H9 (cell line): ENCODE data around the gene ZMYND8. TPM values are rescaled to one million over a fixed set of nuclear protein-coding genes. Genes with fewer than 3 reads are reported as not detected.

ENCODE experiments used
- DNase-seq: peaks from one replicate; pipeline ENCODE4 v3.0.0-alpha.2; 2017
- H2AFZ ChIP-seq: one replicate; pipeline ENCODE4 v1.6.1; 2013; ENCODE audit warnings: mild to moderate bottlenecking, low read length, control low read depth, moderate library complexity
- H2AK5ac ChIP-seq: 2 replicates; pipeline ENCODE4 v1.6.1; 2013; ENCODE audit warnings: low read length, control low read depth, mixed read lengths; ENCODE audit not compliant: insufficient read length
- H2BK120ac ChIP-seq: one replicate; pipeline ENCODE4 v1.6.1; 2013; ENCODE audit warnings: low read depth, mild to moderate bottlenecking, low read length, control low read depth, inconsistent platforms; ENCODE audit not compliant: poor library complexity, severe bottlenecking
- H2BK12ac ChIP-seq: 2 replicates; pipeline ENCODE4 v1.6.1; 2013; ENCODE audit warnings: low read length, control low read depth, mixed read lengths, low read depth; ENCODE audit not compliant: insufficient read length
- H2BK15ac ChIP-seq: 2 replicates; pipeline ENCODE4 v1.6.1; 2013; ENCODE audit warnings: low read depth, low read length, control low read depth
- H2BK20ac ChIP-seq: one replicate; pipeline ENCODE4 v1.6.1; 2013; ENCODE audit warnings: low read depth, mild to moderate bottlenecking, low read length, control low read depth, inconsistent platforms; ENCODE audit not compliant: poor library complexity, severe bottlenecking
- H2BK5ac ChIP-seq: 2 replicates; pipeline ENCODE4 v1.6.1; 2013; ENCODE audit warnings: low read length, control low read depth, mixed read lengths; ENCODE audit not compliant: insufficient read length
- H3K14ac ChIP-seq: 2 replicates; pipeline ENCODE4 v1.6.1; 2013; ENCODE audit warnings: low read length, control low read depth; ENCODE audit not compliant: insufficient read depth
- H3K18ac ChIP-seq: 2 replicates; pipeline ENCODE4 v1.6.1; 2013; ENCODE audit warnings: low read depth, mild to moderate bottlenecking, mixed read lengths, low read length, control low read depth; ENCODE audit not compliant: insufficient read length
- H3K23ac ChIP-seq: 2 replicates; pipeline ENCODE4 v1.6.1; 2013; ENCODE audit warnings: low read length, control low read depth, mixed read lengths, low read depth; ENCODE audit not compliant: insufficient read length
- H3K23me2 ChIP-seq: 2 replicates; pipeline ENCODE4 v1.6.1; 2013; ENCODE audit warnings: low read depth, mild to moderate bottlenecking, mixed read lengths, low read length, control low read depth; ENCODE audit not compliant: insufficient read length, poor library complexity, severe bottlenecking
- H3K27ac ChIP-seq: 2 replicates; pipeline ENCODE4 v1.5.1; 2013; ENCODE audit warnings: low read length, control low read depth, mixed read lengths, low read depth; ENCODE audit not compliant: insufficient read length
- H3K27me3 ChIP-seq: 2 replicates; pipeline ENCODE4 v1.6.1; 2013; ENCODE audit warnings: low read length, control low read depth, inconsistent platforms; ENCODE audit not compliant: insufficient read depth
- H3K4ac ChIP-seq: 2 replicates; pipeline ENCODE4 v1.6.1; 2013; ENCODE audit warnings: low read depth, mild to moderate bottlenecking, control low read depth, inconsistent platforms, low read length, moderate library complexity
- H3K4me1 ChIP-seq: 2 replicates; pipeline ENCODE4 v1.6.1; 2013; ENCODE audit warnings: low read length, control low read depth, inconsistent platforms; ENCODE audit not compliant: insufficient read depth
- H3K4me2 ChIP-seq: 2 replicates; pipeline ENCODE4 v1.6.1; 2013; ENCODE audit warnings: low read length, control low read depth, mixed read lengths; ENCODE audit not compliant: insufficient read length, insufficient read depth
- H3K56ac ChIP-seq: 2 replicates; pipeline ENCODE4 v1.6.1; 2013; ENCODE audit warnings: low read depth, mild to moderate bottlenecking, mixed read lengths, low read length, control low read depth; ENCODE audit not compliant: insufficient read length
- H3K79me1 ChIP-seq: 2 replicates; pipeline ENCODE4 v1.6.1; 2013; ENCODE audit warnings: low read depth, mild to moderate bottlenecking, moderate library complexity, low read length, control low read depth, inconsistent platforms; ENCODE audit not compliant: insufficient read depth, poor library complexity, severe bottlenecking
- H3K79me2 ChIP-seq: 2 replicates; pipeline ENCODE4 v1.6.1; 2013; ENCODE audit warnings: low read length, control low read depth, inconsistent platforms; ENCODE audit not compliant: insufficient read depth
- H3K9ac ChIP-seq: 2 replicates; pipeline ENCODE4 v1.6.1; 2013; ENCODE audit warnings: low read length, control low read depth, mixed read lengths; ENCODE audit not compliant: insufficient read length; ENCODE audit errors: extremely low read depth
- H3K9me3 ChIP-seq: one replicate; pipeline ENCODE4 v1.6.1; 2013; ENCODE audit warnings: low read depth, low read length, inconsistent platforms; ENCODE audit not compliant: control insufficient read depth
- H3T11ph ChIP-seq: one replicate; pipeline ENCODE4 v1.6.1; 2013; ENCODE audit warnings: mild to moderate bottlenecking, low read length, control low read depth, inconsistent platforms
- H4K20me1 ChIP-seq: one replicate; pipeline ENCODE4 v1.6.1; 2013; ENCODE audit not compliant: control insufficient read depth, insufficient read length, insufficient read depth
- H4K5ac ChIP-seq: 2 replicates; pipeline ENCODE4 v1.6.1; 2013; ENCODE audit warnings: low read depth, mild to moderate bottlenecking, mixed read lengths, low read length, control low read depth; ENCODE audit not compliant: insufficient read length
- H4K8ac ChIP-seq: replicated peaks from 2 replicates; pipeline ENCODE4 v1.6.1; 2013; ENCODE audit warnings: low read length, control low read depth, mixed read lengths, low read depth; ENCODE audit not compliant: insufficient read length
- H4K91ac ChIP-seq: 2 replicates; pipeline ENCODE4 v1.6.1; 2013; ENCODE audit warnings: low read depth, mild to moderate bottlenecking, moderate library complexity, mixed read lengths, low read length, control low read depth; ENCODE audit not compliant: insufficient read length
- H3K27ac Mint-ChIP-seq, 3 experiments: 2 replicates in 2 of 3; 3 replicates in 1 of 3; pipeline ENCODE4 v1.8.0; 2020 to 2021; ENCODE audit warnings: mixed read lengths in 3 of 3, mild to moderate bottlenecking in 1 of 3, moderate library complexity in 1 of 3
- H3K27me3 Mint-ChIP-seq: 2 replicates; pipeline ENCODE4 v1.8.0; 2021; ENCODE audit warnings: low read depth, mild to moderate bottlenecking, moderate library complexity, mixed read lengths
- H3K36me3 Mint-ChIP-seq, 3 experiments: 2 replicates in 2 of 3; 3 replicates in 1 of 3; pipeline ENCODE4 v1.8.0; 2020 to 2021; ENCODE audit warnings: low read depth in 3 of 3, mixed read lengths in 3 of 3; ENCODE audit not compliant: insufficient read depth in 1 of 3
- H3K4me1 Mint-ChIP-seq, 2 experiments: 2 replicates each; pipeline ENCODE4 v1.8.0; 2020; ENCODE audit warnings: mixed read lengths in 2 of 2
- H3K4me3 Mint-ChIP-seq, 2 experiments: 2 replicates in 1 of 2; 3 replicates in 1 of 2; pipeline ENCODE4 v1.8.0; 2020 to 2021; ENCODE audit warnings: mild to moderate bottlenecking in 2 of 2, mixed read lengths in 2 of 2, moderate library complexity in 1 of 2
- H3K9me3 Mint-ChIP-seq, 2 experiments: 2 replicates in 1 of 2; 3 replicates in 1 of 2; pipeline ENCODE4 v1.8.0; 2020; ENCODE audit warnings: mild to moderate bottlenecking in 2 of 2, mixed read lengths in 2 of 2, moderate library complexity in 1 of 2
- CTCF ChIP-seq: fragments of 200-600 bp; sonication (generic); conservative IDR thresholded peaks from 3 replicates; pipeline ENCODE4 v1.8.0; 2021; ENCODE audit warnings: antibody characterized with exemption, mild to moderate bottlenecking
- WGBS: extraction: QIAGEN DNeasy Blood & Tissue Kit; methylation state at CpG from one replicate; pipeline ENCODE4 v1.1.7; 2013; ENCODE audit warnings: missing lambda C conversion rate, low lambda C conversion rate, mixed read lengths; ENCODE audit not compliant: insufficient read length; ENCODE audit errors: extremely low coverage; 5-methylcytosine and 5-hydroxymethylcytosine counted together
- total RNA-seq: library from RNA; stranded (reverse); gene quantifications from 2 replicates; pipeline ENCODE4 v1.2.1, GENCODE V29; 2021

ZMYND8 gene
- total RNA-seq, 1 experiment from 2014 or later, result 158 TPM

- no CpG with 5 or more reads among the region's 1 CpG for whole genome bisulfite sequencing
- Histone ChIP-seq H2BK12ac (no peak overlapping the region), H3K4me1 (no peaks in the 10 kb centered on the region), H2AFZ (no peak overlapping the region), H3K18ac (no peak overlapping the region), H2BK120ac (no peak overlapping the region), H3K23ac (no peak overlapping the region), H3K4ac (no peak overlapping the region), H2BK15ac (no peak overlapping the region), H4K20me1 (no peaks in the 10 kb centered on the region), H3K9me3 (no peaks in the 10 kb centered on the region), H4K91ac (no peak overlapping the region), H3K27ac (no peak overlapping the region), H3K23me2 (no peaks in the 10 kb centered on the region), H2AK5ac (no peak overlapping the region), H3K56ac (no peak overlapping the region), H3T11ph (no peak overlapping the region), H3K9ac (no peak overlapping the region), H2BK5ac (no peak overlapping the region), H3K79me2 (no peaks in the 10 kb centered on the region), H3K27me3 (no peaks in the 10 kb centered on the region), H4K8ac (no peak overlapping the region), H3K14ac (no peak overlapping the region), H2BK20ac (no peak overlapping the region), H3K79me1 (no peaks in the 10 kb centered on the region), H3K4me2 (no peak overlapping the region), H4K5ac (no peak overlapping the region)
- Mint-ChIP-seq H3K36me3 (peaks cover 57 to 79% (median 73%) of the 10 kb centered on the region in 3 experiments), H3K27ac (peak overlapping the region in 2 of 3 experiments; percentile 65 to 71; a peak in 2 of 7 replicates), H3K27me3 (no peaks in the 10 kb centered on the region), H3K9me3 (no peaks in the 10 kb centered on the region), H3K4me3 (no peak overlapping the region), H3K4me1 (peaks cover 8 to 17% of the 10 kb centered on the region in 2 experiments)
- DNase-seq, result no peak
- TF ChIP-seq CTCF, result no peak
These were observed 119.9 kb downstream of the ZMYND8 start for GRCh38 chr20:47236639-47236900.
